WTC11 (cell line): Measurements from ENCODE around the gene CPNE8.

ENCODE experiments used
- ESRRA ChIP-seq: sonication (generic); formaldehyde crosslinking; IDR thresholded peaks from 2 replicates; pipeline ENCODE4 v1.8.1; 2022; ENCODE audit warnings: mild to moderate bottlenecking, missing genetic modification reagents, borderline replicate concordance
- RORB ChIP-seq: fragments of 250-450 bp; sonication (Bioruptor Pico); IDR thresholded peaks from 2 replicates; pipeline ENCODE4 v1.9.0; 2021; ENCODE audit warnings: mild to moderate bottlenecking
- TF ChIP-seq, protein P1 (sequence below): sonication (generic); formaldehyde crosslinking; IDR thresholded peaks from 2 replicates; pipeline ENCODE4 v1.8.1; 2023; ENCODE audit warnings: mild to moderate bottlenecking, moderate library complexity, missing genetic modification reagents
- TF ChIP-seq, protein P2 (sequence below): sonication (generic); formaldehyde crosslinking; IDR thresholded peaks from 2 replicates; pipeline ENCODE4 v1.8.0; 2023; ENCODE audit warnings: missing genetic modification reagents
- TF ChIP-seq, protein P3 (sequence below): sonication (generic); formaldehyde crosslinking; IDR thresholded peaks from 2 replicates; pipeline ENCODE4 v1.8.1; 2023; ENCODE audit warnings: mild to moderate bottlenecking, missing genetic modification reagents, moderate library complexity

DNA sequence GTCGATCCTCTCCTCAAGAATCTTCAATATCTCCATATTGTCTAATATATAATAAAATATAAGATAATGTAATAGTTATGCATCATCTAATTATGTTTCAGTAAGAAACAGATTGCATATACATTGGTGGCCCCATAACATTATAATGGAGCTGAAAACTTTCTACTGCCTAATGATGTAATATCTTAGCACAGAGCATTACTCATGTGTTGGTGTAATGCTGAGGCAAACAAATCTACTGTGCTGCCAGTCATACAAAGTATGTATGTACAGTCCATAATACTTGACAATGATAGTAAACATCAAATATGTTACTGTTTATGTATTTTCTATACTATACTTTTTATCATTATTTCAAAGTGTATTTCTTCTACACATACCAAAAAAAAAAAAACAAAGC is 128.7 kb downstream of the CPNE8 start:
- TF ChIP-seq ESRRA (CRISPR knock-in tag) (no peak), RORB (CRISPR knock-in tag) (no peak)
- TF ChIP-seq, protein P1, sequence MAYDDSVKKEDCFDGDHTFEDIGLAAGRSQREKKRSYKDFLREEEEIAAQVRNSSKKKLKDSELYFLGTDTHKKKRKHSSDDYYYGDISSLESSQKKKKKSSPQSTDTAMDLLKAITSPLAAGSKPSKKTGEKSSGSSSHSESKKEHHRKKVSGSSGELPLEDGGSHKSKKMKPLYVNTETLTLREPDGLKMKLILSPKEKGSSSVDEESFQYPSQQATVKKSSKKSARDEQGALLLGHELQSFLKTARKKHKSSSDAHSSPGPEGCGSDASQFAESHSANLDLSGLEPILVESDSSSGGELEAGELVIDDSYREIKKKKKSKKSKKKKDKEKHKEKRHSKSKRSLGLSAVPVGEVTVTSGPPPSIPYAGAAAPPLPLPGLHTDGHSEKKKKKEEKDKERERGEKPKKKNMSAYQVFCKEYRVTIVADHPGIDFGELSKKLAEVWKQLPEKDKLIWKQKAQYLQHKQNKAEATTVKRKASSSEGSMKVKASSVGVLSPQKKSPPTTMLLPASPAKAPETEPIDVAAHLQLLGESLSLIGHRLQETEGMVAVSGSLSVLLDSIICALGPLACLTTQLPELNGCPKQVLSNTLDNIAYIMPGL (CRISPR knock-in tag) = no peak
- TF ChIP-seq, protein P2, sequence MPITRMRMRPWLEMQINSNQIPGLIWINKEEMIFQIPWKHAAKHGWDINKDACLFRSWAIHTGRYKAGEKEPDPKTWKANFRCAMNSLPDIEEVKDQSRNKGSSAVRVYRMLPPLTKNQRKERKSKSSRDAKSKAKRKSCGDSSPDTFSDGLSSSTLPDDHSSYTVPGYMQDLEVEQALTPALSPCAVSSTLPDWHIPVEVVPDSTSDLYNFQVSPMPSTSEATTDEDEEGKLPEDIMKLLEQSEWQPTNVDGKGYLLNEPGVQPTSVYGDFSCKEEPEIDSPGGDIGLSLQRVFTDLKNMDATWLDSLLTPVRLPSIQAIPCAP = no peak
- TF ChIP-seq, protein P3, sequence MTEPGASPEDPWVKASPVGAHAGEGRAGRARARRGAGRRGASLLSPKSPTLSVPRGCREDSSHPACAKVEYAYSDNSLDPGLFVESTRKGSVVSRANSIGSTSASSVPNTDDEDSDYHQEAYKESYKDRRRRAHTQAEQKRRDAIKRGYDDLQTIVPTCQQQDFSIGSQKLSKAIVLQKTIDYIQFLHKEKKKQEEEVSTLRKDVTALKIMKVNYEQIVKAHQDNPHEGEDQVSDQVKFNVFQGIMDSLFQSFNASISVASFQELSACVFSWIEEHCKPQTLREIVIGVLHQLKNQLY (CRISPR knock-in tag) = no peak
